Loucy (cell line): ENCODE data around the gene HSPB9.

Source experiments
- CTCF ChIP-seq: fragments of 200-600 bp; sonication (generic); conservative IDR thresholded peaks from 2 replicates; pipeline ENCODE4 v1.5.1; 2014; ENCODE audit warnings: mild to moderate bottlenecking, antibody characterized with exemption, low read length
- EZH2phosphoT487 ChIP-seq: fragments of 200-600 bp; IDR thresholded peaks from 2 replicates; pipeline ENCODE4 v1.6.1; 2018; ENCODE audit warnings: antibody characterized with exemption, mild to moderate bottlenecking, moderate library complexity, borderline replicate concordance

- TF ChIP-seq CTCF (no peak), EZH2phosphoT487 (no peak)
Observed at GRCh38 chr17:42076797-42077559, 45.6 kb upstream of the HSPB9 start.
